K562 (cell line): ENCODE results near the gene PGM2. TPM values are rescaled to one million over a fixed set of nuclear protein-coding genes. Genes with fewer than 3 reads are reported as not detected.

Source experiments
- ATAC-seq: fragments of 200-7000 bp; cut with Tn5 transposase; 3 replicates; pipeline ENCODE4 v1.9.1; 2020; ENCODE audit warnings: moderate library complexity
- BruUV-seq: library from RNA; stranded (reverse); fragments of 400-500 nt; replicated peaks from 2 replicates; lab custom pipeline; 2021; lab: Mats Ljungman, UMichigan
- CTCF ChIA-PET: fragments of 300-600 bp; formaldehyde crosslinking; extraction: SDS; loops from one replicate; lab custom pipeline; 2021; ENCODE audit warnings: low intra/inter-chr PET ratio; lab: Yijun Ruan, JAX
- POLR2A ChIA-PET: fragments of 300-600, 350-650 bp; sonication (Branson Sonifier 250); formaldehyde crosslinking; extraction: SDS; loops from one replicate; lab custom pipeline; 2021; ENCODE audit warnings: antibody characterized with exemption, inconsistent platforms; lab: Yijun Ruan, JAX
- DNase-seq, 4 experiments: peaks; one replicate each; pipeline versions ENCODE4 v3.0.0 to v3.0.0-alpha.2; 2011 to 2018; ENCODE audit warnings: low spot score in 3 of 4, mixed read lengths in 3 of 4; ENCODE audit errors: extremely low read depth in 1 of 4
- FAIRE-seq: peaks from 2 replicates; lab custom pipeline; 2011; peaks lifted over from hg19 to GRCh38; lab: Jason Lieb, UNC
- H2AFZ ChIP-seq: 2 replicates; pipeline ENCODE4 v1.6.0; 2011; ENCODE audit warnings: low read depth, low read length, control low read depth, inconsistent platforms
- H3K27ac ChIP-seq: fragments of 200-600 bp; 3 replicates; pipeline ENCODE4 v1.8.0; 2011; ENCODE audit warnings: low read depth, mild to moderate bottlenecking, control low read depth, inconsistent platforms, low read length, moderate library complexity, mixed read lengths; ENCODE audit errors: extremely low read depth
- H3K27me3 ChIP-seq, 2 experiments: fragments of 300-600 bp in 1 of 2; 2 replicates in 1 of 2; 3 replicates in 1 of 2; pipeline versions ENCODE4 v1.6.0 to v1.8.0; 2011; ENCODE audit warnings: inconsistent platforms in 2 of 2, low read length in 2 of 2, mild to moderate bottlenecking in 1 of 2, mixed read lengths in 1 of 2, moderate library complexity in 1 of 2; ENCODE audit not compliant: control insufficient read depth in 2 of 2, insufficient read depth in 2 of 2
- H3K36me3 ChIP-seq: fragments of 300-600 bp; 3 replicates; pipeline ENCODE4 v1.8.0; 2011; ENCODE audit warnings: mild to moderate bottlenecking, low read length, inconsistent platforms; ENCODE audit not compliant: control insufficient read depth, insufficient read depth
- H3K4me1 ChIP-seq, 2 experiments: fragments of 200-600 bp in 1 of 2; replicated peaks in 1 of 2; 2 replicates in 1 of 2; 3 replicates in 1 of 2; pipeline versions ENCODE4 v1.5.1 to v1.8.0; 2011; ENCODE audit warnings: inconsistent platforms in 2 of 2, low read length in 2 of 2, mild to moderate bottlenecking in 1 of 2, mixed read lengths in 1 of 2, moderate library complexity in 1 of 2; ENCODE audit not compliant: control insufficient read depth in 2 of 2, insufficient read depth in 2 of 2
- H3K4me2 ChIP-seq: 2 replicates; pipeline ENCODE4 v1.6.1; 2011; ENCODE audit warnings: low read length, control low read depth, inconsistent platforms, mixed read lengths; ENCODE audit not compliant: insufficient read depth
- H3K4me3 ChIP-seq: fragments of 200-600 bp; sonication (generic), shearing (Covaris generic); 2 replicates; pipeline ENCODE4 v1.5.1; 2016; ENCODE audit warnings: control low read depth, inconsistent platforms
- H3K79me2 ChIP-seq: fragments of 200-600 bp; 3 replicates; pipeline ENCODE4 v1.8.0; 2011; ENCODE audit warnings: low read length, inconsistent platforms; ENCODE audit not compliant: control insufficient read depth, insufficient read depth
- H3K9ac ChIP-seq, 2 experiments: 2 replicates each; pipeline versions ENCODE4 v1.6.0 to v1.6.1; 2011; ENCODE audit warnings: low read depth in 2 of 2, low read length in 2 of 2, control low read depth in 1 of 2, inconsistent platforms in 1 of 2, mild to moderate bottlenecking in 1 of 2, mixed read lengths in 1 of 2; ENCODE audit not compliant: insufficient read depth in 1 of 2
- H3K9me1 ChIP-seq: one replicate; pipeline ENCODE4 v1.6.0; 2011; ENCODE audit warnings: inconsistent platforms, mild to moderate bottlenecking, low read length, moderate library complexity; ENCODE audit not compliant: control insufficient read depth, insufficient read depth
- H3K9me3 ChIP-seq: replicated peaks from 2 replicates; pipeline ENCODE4 v1.5.1; 2011; ENCODE audit warnings: low read depth, low read length, inconsistent platforms; ENCODE audit not compliant: control insufficient read depth, insufficient read depth
- H4K20me1 ChIP-seq: replicated peaks from 2 replicates; pipeline ENCODE4 v1.6.1; 2011; ENCODE audit warnings: low read length, inconsistent platforms, mixed read lengths; ENCODE audit not compliant: control insufficient read depth, insufficient read depth
- BRCA1 ChIP-seq, 2 experiments: fragments of 450-650 bp in 1 of 2; sonication (generic) in 1 of 2; formaldehyde crosslinking in 1 of 2; IDR thresholded peaks; 2 replicates each; pipeline versions ENCODE4 v1.5.0 to v1.6.1; 2017 to 2020; ENCODE audit warnings: mild to moderate bottlenecking in 1 of 2, missing genetic modification reagents in 1 of 2
- NFE2L1 ChIP-seq: fragments of 450-650 bp; IDR thresholded peaks from 2 replicates; pipeline ENCODE4 v1.6.1; 2016; ENCODE audit warnings: missing genetic modification characterization, low read depth, mild to moderate bottlenecking, missing compliant biosample characterization, moderate library complexity, borderline replicate concordance
- PHB ChIP-seq: fragments of 250-450 bp; sonication (Bioruptor Pico); IDR thresholded peaks from 2 replicates; pipeline ENCODE4 v1.5.0; 2021
- PRMT5 ChIP-seq: sonication (generic); formaldehyde crosslinking; IDR thresholded peaks from 2 replicates; pipeline ENCODE4 v1.5.0; 2020; ENCODE audit warnings: missing genetic modification reagents
- RB1 ChIP-seq: fragments of 450-650 bp; IDR thresholded peaks from 2 replicates; pipeline ENCODE4 v1.6.1; 2017; ENCODE audit warnings: low read depth, mild to moderate bottlenecking
- SMARCC2 ChIP-seq: fragments of 450-650 bp; IDR thresholded peaks from 2 replicates; pipeline ENCODE4 v1.6.1; 2017; ENCODE audit warnings: antibody characterized with exemption, moderate library complexity, mild to moderate bottlenecking, low read depth
- ZNF316 ChIP-seq: fragments of 450-650 bp; IDR thresholded peaks from 2 replicates; pipeline ENCODE4 v1.6.1; 2016
- ZNF785 ChIP-seq: fragments of 250-450 bp; sonication (Bioruptor Pico); IDR thresholded peaks from 2 replicates; pipeline ENCODE4 v1.4.0; 2020; ENCODE audit warnings: mild to moderate bottlenecking
- WGBS: fragments of 100-300 bp; shearing (Covaris generic); methylation state at CpG from one replicate; pipeline ENCODE4 v1.1.6; 2016; ENCODE audit warnings: low coverage, mixed read lengths; ENCODE audit not compliant: insufficient coverage; ENCODE audit errors: missing lambda C conversion rate; 5-methylcytosine and 5-hydroxymethylcytosine counted together
- in situ Hi-C: fragments of 300-500 bp; cut with MboI; formaldehyde crosslinking; loops from 4 replicates; pipeline ENCODE4 v1.15.0; 2018; ENCODE audit warnings: inconsistent platforms, mixed read lengths
- intact Hi-C: fragments of 100-400 bp; cut with micrococcal nuclease; formaldehyde crosslinking; loops from 2 replicates; pipeline ENCODE4 v1.14.2; 2022
- polyA plus RNA-seq, 8 experiments: library from polyadenylated mRNA; depleted of rRNA in 4 of 8; stranded (reverse) in 5 of 8; unstranded in 3 of 8; fragments of >200 nt; fragmentation: Nextera tagmentation in 2 of 8; fragmentation: Illumina TruSeq in 1 of 8; extraction: Ambion mirVana in 2 of 8; extraction: Trizol in 1 of 8; gene quantifications; 2 replicates each; pipeline versions ENCODE4 v1.2.1 to v1.2.3, GENCODE V29; 2011 to 2014; ENCODE audit warnings: inconsistent platforms in 1 of 8, missing spikeins in 1 of 8
- total RNA-seq, 7 experiments: library from RNA; depleted of rRNA in 6 of 7; stranded (reverse); fragments of >200 nt in 6 of 7; fragmentation: Illumina TruSeq in 2 of 7; extraction: Trizol in 2 of 7; gene quantifications; 2 replicates each; pipeline versions ENCODE4 v1.2.1 to v1.2.3, GENCODE V29; 2011 to 2021; ENCODE audit warnings: low replicate concordance in 1 of 7
- TF ChIP-seq, protein P1 (sequence below): fragments of 450-650 bp; formaldehyde crosslinking; conservative IDR thresholded peaks from 2 replicates; pipeline ENCODE4 v1.4.0; 2022; ENCODE audit warnings: mild to moderate bottlenecking, missing genetic modification characterization
- TF ChIP-seq, protein P2 (sequence below): fragments of 450-650 bp; conservative IDR thresholded peaks from 2 replicates; pipeline ENCODE4 v1.6.1; 2016; ENCODE audit warnings: missing genetic modification characterization, low read depth, mild to moderate bottlenecking, control low read depth, missing compliant biosample characterization
- TF ChIP-seq, protein P3 (sequence below): sonication (generic); formaldehyde crosslinking; IDR thresholded peaks from 2 replicates; pipeline ENCODE4 v1.8.0; 2022; ENCODE audit warnings: mild to moderate bottlenecking, missing genetic modification reagents
- TF ChIP-seq, protein P4 (sequence below): fragments of 250-450 bp; sonication (Bioruptor Pico); IDR thresholded peaks from 2 replicates; pipeline ENCODE4 v1.5.0; 2021; ENCODE audit warnings: mild to moderate bottlenecking, borderline replicate concordance
- TF ChIP-seq, protein P5 (sequence below): fragments of 450-650 bp; formaldehyde crosslinking; IDR thresholded peaks from 2 replicates; pipeline ENCODE4 v1.4.0; 2022; ENCODE audit warnings: mild to moderate bottlenecking, moderate library complexity

Gene PGM2
- total and polyA plus RNA-seq, 9 of the 15 experiments (the other 6 are each of a cell fraction or from before 2014, with no cell fraction given): 15.2 to 77.3 (median 51.4) TPM

DNA sequence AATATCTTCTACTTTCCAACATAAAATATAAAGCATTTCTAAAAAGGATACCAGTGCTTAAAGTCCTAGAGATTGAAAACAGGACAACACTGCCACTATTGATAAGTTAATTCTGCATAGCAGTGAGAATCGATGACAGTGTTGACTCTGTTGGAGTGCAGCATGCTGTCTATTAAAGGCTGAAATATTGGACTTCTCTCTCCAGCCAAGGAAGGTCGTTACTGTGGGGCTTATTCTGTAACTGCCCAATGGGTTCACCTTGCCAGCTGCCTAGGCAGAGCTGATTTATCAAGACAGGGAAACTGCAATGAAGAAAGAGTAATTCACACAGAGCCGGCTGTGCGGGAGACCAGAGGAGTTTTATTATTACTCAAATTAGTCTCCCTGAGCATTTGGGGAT, 37.7 kb upstream of the PGM2 start:
- H3K4me2 ChIP-seq: no peak overlapping the region
- FAIRE-seq (no peak), DNase-seq (no peak), ATAC-seq (no peak)
- H3K36me3 ChIP-seq: no peaks in the 10 kb centered on the region
- H2AFZ ChIP-seq: no peak overlapping the region
- no TSS peak for BruUV-seq
- no peaks in the 10 kb centered on the region for H3K4me1 ChIP-seq
- no peaks in the 10 kb centered on the region for H3K9me1 ChIP-seq
- no peaks in the 10 kb centered on the region for H3K27me3 ChIP-seq
- no peaks in the 10 kb centered on the region for H3K79me2 ChIP-seq
- 6% methylated on average over 4 of the region's 4 CpGs for WGBS
- no peaks in the 10 kb centered on the region for H3K9me3 ChIP-seq
- no peaks in the 10 kb centered on the region for H4K20me1 ChIP-seq
- H3K4me3 ChIP-seq: no peak overlapping the region
- POLR2A ChIA-PET: no interaction called here
- H3K27ac ChIP-seq: no peak overlapping the region
- in situ Hi-C loops: loop anchor here (5.0 kb wide), 1 partner anchor 187 kb away; no protein-coding TSS in a partner anchor
- H3K9ac ChIP-seq: no peak overlapping the region
- CTCF ChIA-PET: no interaction called here
- intact Hi-C loops: no loop called here
- TF ChIP-seq, protein P1, sequence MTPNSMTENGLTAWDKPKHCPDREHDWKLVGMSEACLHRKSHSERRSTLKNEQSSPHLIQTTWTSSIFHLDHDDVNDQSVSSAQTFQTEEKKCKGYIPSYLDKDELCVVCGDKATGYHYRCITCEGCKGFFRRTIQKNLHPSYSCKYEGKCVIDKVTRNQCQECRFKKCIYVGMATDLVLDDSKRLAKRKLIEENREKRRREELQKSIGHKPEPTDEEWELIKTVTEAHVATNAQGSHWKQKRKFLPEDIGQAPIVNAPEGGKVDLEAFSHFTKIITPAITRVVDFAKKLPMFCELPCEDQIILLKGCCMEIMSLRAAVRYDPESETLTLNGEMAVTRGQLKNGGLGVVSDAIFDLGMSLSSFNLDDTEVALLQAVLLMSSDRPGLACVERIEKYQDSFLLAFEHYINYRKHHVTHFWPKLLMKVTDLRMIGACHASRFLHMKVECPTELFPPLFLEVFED: no peak
- no peak for TF ChIP-seq ZNF785
- TF ChIP-seq, protein P2, sequence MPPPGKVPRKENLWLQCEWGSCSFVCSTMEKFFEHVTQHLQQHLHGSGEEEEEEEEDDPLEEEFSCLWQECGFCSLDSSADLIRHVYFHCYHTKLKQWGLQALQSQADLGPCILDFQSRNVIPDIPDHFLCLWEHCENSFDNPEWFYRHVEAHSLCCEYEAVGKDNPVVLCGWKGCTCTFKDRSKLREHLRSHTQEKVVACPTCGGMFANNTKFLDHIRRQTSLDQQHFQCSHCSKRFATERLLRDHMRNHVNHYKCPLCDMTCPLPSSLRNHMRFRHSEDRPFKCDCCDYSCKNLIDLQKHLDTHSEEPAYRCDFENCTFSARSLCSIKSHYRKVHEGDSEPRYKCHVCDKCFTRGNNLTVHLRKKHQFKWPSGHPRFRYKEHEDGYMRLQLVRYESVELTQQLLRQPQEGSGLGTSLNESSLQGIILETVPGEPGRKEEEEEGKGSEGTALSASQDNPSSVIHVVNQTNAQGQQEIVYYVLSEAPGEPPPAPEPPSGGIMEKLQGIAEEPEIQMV (tag): no peak
- TF ChIP-seq, protein P3, sequence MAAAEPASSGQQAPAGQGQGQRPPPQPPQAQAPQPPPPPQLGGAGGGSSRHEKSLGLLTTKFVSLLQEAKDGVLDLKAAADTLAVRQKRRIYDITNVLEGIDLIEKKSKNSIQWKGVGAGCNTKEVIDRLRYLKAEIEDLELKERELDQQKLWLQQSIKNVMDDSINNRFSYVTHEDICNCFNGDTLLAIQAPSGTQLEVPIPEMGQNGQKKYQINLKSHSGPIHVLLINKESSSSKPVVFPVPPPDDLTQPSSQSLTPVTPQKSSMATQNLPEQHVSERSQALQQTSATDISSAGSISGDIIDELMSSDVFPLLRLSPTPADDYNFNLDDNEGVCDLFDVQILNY (CRISPR knock-in tag): no peak
- TF ChIP-seq RB1: no peak
- no peak for TF ChIP-seq SMARCC2
- no peak for TF ChIP-seq BRCA1 (IDR thresholded peaks at IDR 0.05)
- no peak for TF ChIP-seq BRCA1 (CRISPR knock-in tag; IDR thresholded peaks at IDR 0.05)
- TF ChIP-seq, protein P4, sequence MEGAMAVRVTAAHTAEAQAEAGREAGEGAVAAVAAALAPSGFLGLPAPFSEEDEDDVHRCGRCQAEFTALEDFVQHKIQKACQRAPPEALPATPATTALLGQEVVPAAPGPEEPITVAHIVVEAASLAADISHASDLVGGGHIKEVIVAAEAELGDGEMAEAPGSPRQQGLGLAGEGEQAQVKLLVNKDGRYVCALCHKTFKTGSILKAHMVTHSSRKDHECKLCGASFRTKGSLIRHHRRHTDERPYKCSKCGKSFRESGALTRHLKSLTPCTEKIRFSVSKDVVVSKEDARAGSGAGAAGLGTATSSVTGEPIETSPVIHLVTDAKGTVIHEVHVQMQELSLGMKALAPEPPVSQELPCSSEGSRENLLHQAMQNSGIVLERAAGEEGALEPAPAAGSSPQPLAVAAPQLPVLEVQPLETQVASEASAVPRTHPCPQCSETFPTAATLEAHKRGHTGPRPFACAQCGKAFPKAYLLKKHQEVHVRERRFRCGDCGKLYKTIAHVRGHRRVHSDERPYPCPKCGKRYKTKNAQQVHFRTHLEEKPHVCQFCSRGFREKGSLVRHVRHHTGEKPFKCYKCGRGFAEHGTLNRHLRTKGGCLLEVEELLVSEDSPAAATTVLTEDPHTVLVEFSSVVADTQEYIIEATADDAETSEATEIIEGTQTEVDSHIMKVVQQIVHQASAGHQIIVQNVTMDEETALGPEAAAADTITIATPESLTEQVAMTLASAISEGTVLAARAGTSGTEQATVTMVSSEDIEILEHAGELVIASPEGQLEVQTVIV (CRISPR knock-in tag): no peak
- no peak for TF ChIP-seq PHB (CRISPR knock-in tag)
- no peak for TF ChIP-seq PRMT5
- no peak for TF ChIP-seq NFE2L1 (tag)
- TF ChIP-seq, protein P5, sequence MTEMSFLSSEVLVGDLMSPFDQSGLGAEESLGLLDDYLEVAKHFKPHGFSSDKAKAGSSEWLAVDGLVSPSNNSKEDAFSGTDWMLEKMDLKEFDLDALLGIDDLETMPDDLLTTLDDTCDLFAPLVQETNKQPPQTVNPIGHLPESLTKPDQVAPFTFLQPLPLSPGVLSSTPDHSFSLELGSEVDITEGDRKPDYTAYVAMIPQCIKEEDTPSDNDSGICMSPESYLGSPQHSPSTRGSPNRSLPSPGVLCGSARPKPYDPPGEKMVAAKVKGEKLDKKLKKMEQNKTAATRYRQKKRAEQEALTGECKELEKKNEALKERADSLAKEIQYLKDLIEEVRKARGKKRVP: no peak
- TF ChIP-seq ZNF316: no peak
